H9 (cell line): Measurements from ENCODE around the gene PGLYRP2. TPM values are rescaled to one million over a fixed set of nuclear protein-coding genes. Genes with fewer than 3 reads are reported as not detected.

ENCODE experiments used
- DNase-seq: peaks from one replicate; pipeline ENCODE4 v3.0.0-alpha.2; 2017
- H2AFZ ChIP-seq: one replicate; pipeline ENCODE4 v1.6.1; 2013; ENCODE audit warnings: mild to moderate bottlenecking, low read length, control low read depth, moderate library complexity
- H2AK5ac ChIP-seq: 2 replicates; pipeline ENCODE4 v1.6.1; 2013; ENCODE audit warnings: low read length, control low read depth, mixed read lengths; ENCODE audit not compliant: insufficient read length
- H2BK120ac ChIP-seq: one replicate; pipeline ENCODE4 v1.6.1; 2013; ENCODE audit warnings: low read depth, mild to moderate bottlenecking, low read length, control low read depth, inconsistent platforms; ENCODE audit not compliant: poor library complexity, severe bottlenecking
- H2BK12ac ChIP-seq: 2 replicates; pipeline ENCODE4 v1.6.1; 2013; ENCODE audit warnings: low read length, control low read depth, mixed read lengths, low read depth; ENCODE audit not compliant: insufficient read length
- H2BK15ac ChIP-seq: 2 replicates; pipeline ENCODE4 v1.6.1; 2013; ENCODE audit warnings: low read depth, low read length, control low read depth
- H2BK20ac ChIP-seq: one replicate; pipeline ENCODE4 v1.6.1; 2013; ENCODE audit warnings: low read depth, mild to moderate bottlenecking, low read length, control low read depth, inconsistent platforms; ENCODE audit not compliant: poor library complexity, severe bottlenecking
- H2BK5ac ChIP-seq: 2 replicates; pipeline ENCODE4 v1.6.1; 2013; ENCODE audit warnings: low read length, control low read depth, mixed read lengths; ENCODE audit not compliant: insufficient read length
- H3K14ac ChIP-seq: 2 replicates; pipeline ENCODE4 v1.6.1; 2013; ENCODE audit warnings: low read length, control low read depth; ENCODE audit not compliant: insufficient read depth
- H3K18ac ChIP-seq: 2 replicates; pipeline ENCODE4 v1.6.1; 2013; ENCODE audit warnings: low read depth, mild to moderate bottlenecking, mixed read lengths, low read length, control low read depth; ENCODE audit not compliant: insufficient read length
- H3K23ac ChIP-seq: 2 replicates; pipeline ENCODE4 v1.6.1; 2013; ENCODE audit warnings: low read length, control low read depth, mixed read lengths, low read depth; ENCODE audit not compliant: insufficient read length
- H3K23me2 ChIP-seq: 2 replicates; pipeline ENCODE4 v1.6.1; 2013; ENCODE audit warnings: low read depth, mild to moderate bottlenecking, mixed read lengths, low read length, control low read depth; ENCODE audit not compliant: insufficient read length, poor library complexity, severe bottlenecking
- H3K27ac ChIP-seq: 2 replicates; pipeline ENCODE4 v1.5.1; 2013; ENCODE audit warnings: low read length, control low read depth, mixed read lengths, low read depth; ENCODE audit not compliant: insufficient read length
- H3K27me3 ChIP-seq: 2 replicates; pipeline ENCODE4 v1.6.1; 2013; ENCODE audit warnings: low read length, control low read depth, inconsistent platforms; ENCODE audit not compliant: insufficient read depth
- H3K4ac ChIP-seq: 2 replicates; pipeline ENCODE4 v1.6.1; 2013; ENCODE audit warnings: low read depth, mild to moderate bottlenecking, control low read depth, inconsistent platforms, low read length, moderate library complexity
- H3K4me1 ChIP-seq: 2 replicates; pipeline ENCODE4 v1.6.1; 2013; ENCODE audit warnings: low read length, control low read depth, inconsistent platforms; ENCODE audit not compliant: insufficient read depth
- H3K4me2 ChIP-seq: 2 replicates; pipeline ENCODE4 v1.6.1; 2013; ENCODE audit warnings: low read length, control low read depth, mixed read lengths; ENCODE audit not compliant: insufficient read length, insufficient read depth
- H3K56ac ChIP-seq: 2 replicates; pipeline ENCODE4 v1.6.1; 2013; ENCODE audit warnings: low read depth, mild to moderate bottlenecking, mixed read lengths, low read length, control low read depth; ENCODE audit not compliant: insufficient read length
- H3K79me1 ChIP-seq: 2 replicates; pipeline ENCODE4 v1.6.1; 2013; ENCODE audit warnings: low read depth, mild to moderate bottlenecking, moderate library complexity, low read length, control low read depth, inconsistent platforms; ENCODE audit not compliant: insufficient read depth, poor library complexity, severe bottlenecking
- H3K79me2 ChIP-seq: 2 replicates; pipeline ENCODE4 v1.6.1; 2013; ENCODE audit warnings: low read length, control low read depth, inconsistent platforms; ENCODE audit not compliant: insufficient read depth
- H3K9ac ChIP-seq: 2 replicates; pipeline ENCODE4 v1.6.1; 2013; ENCODE audit warnings: low read length, control low read depth, mixed read lengths; ENCODE audit not compliant: insufficient read length; ENCODE audit errors: extremely low read depth
- H3K9me3 ChIP-seq: one replicate; pipeline ENCODE4 v1.6.1; 2013; ENCODE audit warnings: low read depth, low read length, inconsistent platforms; ENCODE audit not compliant: control insufficient read depth
- H3T11ph ChIP-seq: one replicate; pipeline ENCODE4 v1.6.1; 2013; ENCODE audit warnings: mild to moderate bottlenecking, low read length, control low read depth, inconsistent platforms
- H4K20me1 ChIP-seq: one replicate; pipeline ENCODE4 v1.6.1; 2013; ENCODE audit not compliant: control insufficient read depth, insufficient read length, insufficient read depth
- H4K5ac ChIP-seq: 2 replicates; pipeline ENCODE4 v1.6.1; 2013; ENCODE audit warnings: low read depth, mild to moderate bottlenecking, mixed read lengths, low read length, control low read depth; ENCODE audit not compliant: insufficient read length
- H4K8ac ChIP-seq: replicated peaks from 2 replicates; pipeline ENCODE4 v1.6.1; 2013; ENCODE audit warnings: low read length, control low read depth, mixed read lengths, low read depth; ENCODE audit not compliant: insufficient read length
- H4K91ac ChIP-seq: 2 replicates; pipeline ENCODE4 v1.6.1; 2013; ENCODE audit warnings: low read depth, mild to moderate bottlenecking, moderate library complexity, mixed read lengths, low read length, control low read depth; ENCODE audit not compliant: insufficient read length
- H3K27ac Mint-ChIP-seq, 3 experiments: 2 replicates in 2 of 3; 3 replicates in 1 of 3; pipeline ENCODE4 v1.8.0; 2020 to 2021; ENCODE audit warnings: mixed read lengths in 3 of 3, mild to moderate bottlenecking in 1 of 3, moderate library complexity in 1 of 3
- H3K27me3 Mint-ChIP-seq: 2 replicates; pipeline ENCODE4 v1.8.0; 2021; ENCODE audit warnings: low read depth, mild to moderate bottlenecking, moderate library complexity, mixed read lengths
- H3K36me3 Mint-ChIP-seq, 3 experiments: 2 replicates in 2 of 3; 3 replicates in 1 of 3; pipeline ENCODE4 v1.8.0; 2020 to 2021; ENCODE audit warnings: low read depth in 3 of 3, mixed read lengths in 3 of 3; ENCODE audit not compliant: insufficient read depth in 1 of 3
- H3K4me1 Mint-ChIP-seq, 2 experiments: 2 replicates each; pipeline ENCODE4 v1.8.0; 2020; ENCODE audit warnings: mixed read lengths in 2 of 2
- H3K4me3 Mint-ChIP-seq, 2 experiments: 2 replicates in 1 of 2; 3 replicates in 1 of 2; pipeline ENCODE4 v1.8.0; 2020 to 2021; ENCODE audit warnings: mild to moderate bottlenecking in 2 of 2, mixed read lengths in 2 of 2, moderate library complexity in 1 of 2
- H3K9me3 Mint-ChIP-seq, 2 experiments: 2 replicates in 1 of 2; 3 replicates in 1 of 2; pipeline ENCODE4 v1.8.0; 2020; ENCODE audit warnings: mild to moderate bottlenecking in 2 of 2, mixed read lengths in 2 of 2, moderate library complexity in 1 of 2
- WGBS: extraction: QIAGEN DNeasy Blood & Tissue Kit; methylation state at CpG from one replicate; pipeline ENCODE4 v1.1.7; 2013; ENCODE audit warnings: missing lambda C conversion rate, low lambda C conversion rate, mixed read lengths; ENCODE audit not compliant: insufficient read length; ENCODE audit errors: extremely low coverage; 5-methylcytosine and 5-hydroxymethylcytosine counted together
- total RNA-seq: library from RNA; stranded (reverse); gene quantifications from 2 replicates; pipeline ENCODE4 v1.2.1, GENCODE V29; 2021
- TF ChIP-seq, protein P1 (sequence below): fragments of 200-600 bp; sonication (generic); conservative IDR thresholded peaks from 3 replicates; pipeline ENCODE4 v1.8.0; 2021; ENCODE audit warnings: antibody characterized with exemption, mild to moderate bottlenecking

PGLYRP2 gene
- total RNA-seq, 1 experiment from 2014 or later, result not detected

DNA sequence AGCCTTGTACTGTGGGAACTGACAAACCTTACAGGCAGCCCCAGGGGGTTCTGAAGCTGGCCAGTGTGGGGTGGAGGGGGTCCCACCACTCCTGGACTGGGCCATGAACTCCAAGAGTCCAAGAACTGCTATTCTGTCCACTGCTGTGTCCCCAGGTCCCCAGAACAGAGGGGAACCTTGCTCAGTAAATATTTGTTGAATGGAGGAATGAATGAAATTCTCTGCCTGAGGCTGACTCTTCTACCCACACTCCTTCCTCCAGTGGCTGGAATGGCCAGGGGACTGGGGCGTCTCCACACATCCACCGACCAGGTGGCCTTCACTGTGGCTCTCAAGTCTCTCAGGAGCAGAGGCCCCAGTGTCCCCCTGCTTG is 41.2 kb downstream of the PGLYRP2 start:
- H2AFZ ChIP-seq, result no peak overlapping the region
- no peak overlapping the region for H3K4me2 ChIP-seq
- Mint-ChIP-seq H3K27ac (no peak overlapping the region), H3K4me1 (peaks cover 5 to 6% of the 10 kb centered on the region in 2 experiments), H3K27me3 (no peaks in the 10 kb centered on the region), H3K4me3 (no peak overlapping the region), H3K9me3 (no peaks in the 10 kb centered on the region), H3K36me3 (no peaks in the 10 kb centered on the region)
- H4K5ac ChIP-seq, result no peak overlapping the region
- no peaks in the 10 kb centered on the region for H3K4me1 ChIP-seq
- H2BK20ac ChIP-seq, result no peak overlapping the region
- H3K4ac ChIP-seq, result no peak overlapping the region
- H3K9me3 ChIP-seq, result no peaks in the 10 kb centered on the region
- TF ChIP-seq, protein P1, sequence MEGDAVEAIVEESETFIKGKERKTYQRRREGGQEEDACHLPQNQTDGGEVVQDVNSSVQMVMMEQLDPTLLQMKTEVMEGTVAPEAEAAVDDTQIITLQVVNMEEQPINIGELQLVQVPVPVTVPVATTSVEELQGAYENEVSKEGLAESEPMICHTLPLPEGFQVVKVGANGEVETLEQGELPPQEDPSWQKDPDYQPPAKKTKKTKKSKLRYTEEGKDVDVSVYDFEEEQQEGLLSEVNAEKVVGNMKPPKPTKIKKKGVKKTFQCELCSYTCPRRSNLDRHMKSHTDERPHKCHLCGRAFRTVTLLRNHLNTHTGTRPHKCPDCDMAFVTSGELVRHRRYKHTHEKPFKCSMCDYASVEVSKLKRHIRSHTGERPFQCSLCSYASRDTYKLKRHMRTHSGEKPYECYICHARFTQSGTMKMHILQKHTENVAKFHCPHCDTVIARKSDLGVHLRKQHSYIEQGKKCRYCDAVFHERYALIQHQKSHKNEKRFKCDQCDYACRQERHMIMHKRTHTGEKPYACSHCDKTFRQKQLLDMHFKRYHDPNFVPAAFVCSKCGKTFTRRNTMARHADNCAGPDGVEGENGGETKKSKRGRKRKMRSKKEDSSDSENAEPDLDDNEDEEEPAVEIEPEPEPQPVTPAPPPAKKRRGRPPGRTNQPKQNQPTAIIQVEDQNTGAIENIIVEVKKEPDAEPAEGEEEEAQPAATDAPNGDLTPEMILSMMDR, result no peak
- no peak for DNase-seq
- H3K9ac ChIP-seq, result no peak overlapping the region
- H2BK120ac ChIP-seq, result no peak overlapping the region
- H3K79me2 ChIP-seq, result no peaks in the 10 kb centered on the region
- WGBS, result no CpG with 5 or more reads among the region's 2 CpGs
- no peak overlapping the region for H2BK15ac ChIP-seq
- H3K27ac ChIP-seq, result no peak overlapping the region
- H3K79me1 ChIP-seq, result no peaks in the 10 kb centered on the region
- no peak overlapping the region for H2AK5ac ChIP-seq
- H3K23ac ChIP-seq, result no peak overlapping the region
- H3K56ac ChIP-seq, result no peak overlapping the region
- no peak overlapping the region for H2BK5ac ChIP-seq
- no peak overlapping the region for H4K8ac ChIP-seq
- H4K20me1 ChIP-seq, result no peaks in the 10 kb centered on the region
- peaks cover 4% of the 10 kb centered on the region for H3K23me2 ChIP-seq
- no peak overlapping the region for H2BK12ac ChIP-seq
- H3T11ph ChIP-seq, result no peak overlapping the region
- no peak overlapping the region for H3K18ac ChIP-seq
- no peak overlapping the region for H4K91ac ChIP-seq
- H3K14ac ChIP-seq, result no peak overlapping the region
- no peaks in the 10 kb centered on the region for H3K27me3 ChIP-seq
